HG02884 (cell line): Measurements from ENCODE around the gene EEPD1.
"Not testable (repeated sequence)": the region's sequence is repeated elsewhere in the genome, so short reads cannot be mapped to it uniquely, and the experiment has no call there.

ENCODE experiments used
- ATAC-seq: cut with Tn5 transposase; IDR thresholded peaks from one replicate; pipeline ENCODE4 v1.9.1; 2021; ENCODE audit warnings: mild to moderate bottlenecking, moderate library complexity; ENCODE audit not compliant: unreplicated experiment

The EEPD1 gene

DNA sequence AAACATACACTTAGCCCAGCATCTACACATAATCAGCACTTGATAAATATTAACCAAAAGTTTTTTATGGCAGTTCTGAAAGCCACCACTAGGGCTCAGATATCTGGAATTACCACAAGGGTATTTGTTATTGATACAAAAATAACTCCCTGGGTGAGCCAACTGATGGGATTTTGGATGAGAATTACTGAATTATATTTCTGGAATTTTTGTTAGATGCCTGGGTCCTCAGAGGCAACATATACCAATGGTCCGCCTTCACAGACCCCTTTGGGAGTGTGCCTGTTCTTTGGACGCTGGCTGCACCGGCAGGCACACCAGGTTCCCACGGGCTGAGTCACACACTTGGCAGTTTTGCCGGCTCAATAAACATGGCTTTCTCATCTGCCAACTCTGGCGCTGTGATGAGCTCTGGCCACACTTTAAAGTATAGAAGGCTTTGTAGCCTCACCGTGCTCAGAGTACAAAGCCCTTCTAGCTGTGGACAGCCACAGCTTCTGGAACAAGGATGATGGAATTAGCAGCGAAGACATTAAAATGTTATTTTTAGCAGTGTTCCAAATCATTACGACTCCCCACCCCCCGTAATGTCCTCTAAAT, 24.5 kb upstream of the EEPD1 start:
- ATAC-seq, result no peak

GRCh38 chr7:36129048-36129534, 24.0 kb upstream of the EEPD1 start:
- no peak for ATAC-seq

DNA sequence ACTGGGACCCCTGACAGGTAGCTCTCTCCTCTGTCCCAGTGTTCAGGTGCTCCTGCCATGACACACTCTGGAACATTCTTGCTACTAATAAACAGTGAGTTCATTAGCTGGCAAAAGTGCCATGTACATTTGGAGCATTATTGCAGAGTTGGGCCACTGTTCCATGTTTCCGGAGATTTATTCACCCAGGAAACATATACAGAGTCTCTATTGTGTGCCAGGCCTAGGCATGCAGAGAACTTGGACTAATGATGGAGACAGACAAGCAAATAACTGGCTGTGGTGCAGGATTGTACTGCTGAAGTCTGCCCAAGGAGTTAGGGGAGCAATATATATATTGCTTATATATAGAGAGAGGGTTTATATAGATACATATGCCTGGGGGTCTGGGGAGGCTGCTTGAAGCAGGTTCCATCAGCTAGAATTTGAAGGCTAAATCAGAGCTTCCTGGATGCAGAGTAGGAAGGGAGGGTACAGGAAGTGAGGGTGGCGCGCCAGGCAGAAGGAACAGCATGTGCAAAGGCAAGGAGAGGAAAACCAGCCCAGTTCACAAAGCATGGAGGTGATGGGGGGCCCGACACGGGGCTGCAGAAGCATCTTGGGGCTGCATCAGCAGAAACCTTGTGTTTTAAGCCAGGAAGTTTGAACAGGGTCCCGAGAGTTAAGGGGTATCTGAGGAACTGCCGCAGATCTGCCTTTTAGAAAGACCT, 22.7 kb upstream of the EEPD1 start:
- no peak for ATAC-seq

DNA sequence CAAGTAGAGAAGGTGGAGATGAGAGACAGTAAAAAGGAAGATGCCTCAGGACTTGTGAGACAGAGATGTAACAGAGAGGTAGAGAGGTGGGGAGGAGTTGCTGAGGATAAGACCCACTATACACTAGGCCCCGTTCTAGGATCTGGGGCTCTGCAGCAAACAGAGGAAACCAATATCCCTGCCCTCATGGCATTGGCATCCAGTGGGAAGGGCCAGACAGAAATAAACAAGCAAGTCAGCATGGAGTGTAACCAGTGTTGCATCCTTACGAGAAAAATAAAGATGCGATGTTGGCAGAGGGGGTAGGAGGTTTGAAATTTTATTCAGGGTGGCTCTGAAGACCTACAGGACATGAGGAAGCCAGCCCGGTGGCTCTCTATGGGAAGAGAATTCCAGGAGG, 22.0 kb upstream of the EEPD1 start:
- ATAC-seq, result no peak

- no peak for ATAC-seq
Measured at GRCh38 chr7:36131499-36131898, 21.6 kb upstream of the EEPD1 start.

DNA sequence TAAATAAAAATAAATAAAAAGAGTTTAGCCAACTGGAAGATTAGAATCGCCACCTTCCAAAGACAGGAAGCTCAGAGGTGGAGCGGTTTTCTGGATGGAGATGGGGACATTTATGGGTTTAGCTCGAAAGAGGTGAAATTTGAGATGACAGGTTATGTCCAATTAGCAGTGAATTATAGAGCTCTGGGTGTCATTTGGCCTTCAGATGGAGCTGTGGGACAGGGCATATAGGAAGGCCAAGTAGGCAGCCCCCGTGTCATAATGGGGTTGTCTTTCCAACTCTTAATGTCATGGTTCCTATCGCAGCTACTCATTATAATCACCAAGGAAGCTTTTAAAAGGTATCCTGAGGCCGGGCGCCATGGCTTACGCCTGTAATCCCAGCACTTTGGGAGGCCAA, 21.0 kb upstream of the EEPD1 start:
- no peak for ATAC-seq

DNA sequence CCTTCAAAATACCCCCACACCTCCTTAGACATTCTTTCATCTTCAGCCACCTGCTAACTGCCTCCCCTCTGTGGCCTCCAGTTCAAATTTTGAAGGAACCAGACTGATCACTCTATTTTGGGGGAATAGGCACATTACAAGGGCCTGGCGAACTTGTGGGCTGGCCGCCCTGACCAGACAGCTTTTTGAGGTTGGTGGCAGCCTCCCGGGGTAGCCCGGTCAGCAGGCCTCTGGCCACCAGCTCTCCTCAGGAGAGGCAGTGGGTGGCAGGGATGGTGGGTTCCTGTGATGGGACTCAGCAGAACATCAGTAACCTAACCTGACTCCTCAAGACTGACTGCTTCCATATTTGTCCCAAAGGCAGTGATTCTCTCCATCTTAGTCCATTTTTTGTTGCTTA, 17.4 kb upstream of the EEPD1 start:
- no peak for ATAC-seq

DNA sequence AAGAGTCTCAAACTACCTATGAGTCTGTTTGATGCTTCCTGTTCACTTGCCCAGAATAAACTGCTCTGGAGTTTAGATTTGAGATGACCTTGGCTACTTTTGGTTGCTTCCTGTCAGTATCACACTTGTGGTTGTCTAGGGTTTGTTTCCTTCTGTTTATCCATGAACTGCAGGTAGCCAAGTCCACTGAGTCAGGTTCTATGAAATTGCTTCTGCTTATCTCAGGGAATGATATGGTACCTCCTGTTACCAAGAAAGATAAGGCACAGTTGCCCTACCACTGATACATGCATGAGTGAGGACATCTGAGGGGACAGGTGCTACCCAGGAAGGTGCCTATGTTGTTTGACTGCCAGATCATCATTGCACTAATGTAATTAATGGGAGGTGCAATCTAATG, 15.8 kb upstream of the EEPD1 start:
- no peak for ATAC-seq

DNA sequence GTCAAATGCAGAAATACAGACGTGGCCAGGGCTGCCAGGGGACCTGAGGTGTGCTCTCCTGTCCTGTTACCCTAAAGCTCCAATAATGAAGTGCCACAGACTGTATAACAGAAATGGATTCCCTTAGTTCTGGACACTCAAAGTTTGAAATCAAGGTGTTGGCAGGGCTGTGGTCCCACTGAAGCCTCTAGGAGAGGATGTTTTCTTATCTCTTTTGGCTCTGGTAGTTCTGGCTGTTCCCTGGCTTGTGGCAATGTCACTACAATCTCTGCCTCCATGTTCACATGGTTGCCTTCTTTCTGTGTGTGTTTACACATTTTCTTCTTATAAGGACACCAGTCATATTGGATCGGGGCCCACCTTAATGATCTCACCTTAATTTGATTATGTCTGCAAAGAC, 15.3 kb upstream of the EEPD1 start:
- no peak for ATAC-seq

GRCh38 chr7:36138209-36138608, 14.8 kb upstream of the EEPD1 start:
- no peak for ATAC-seq

DNA sequence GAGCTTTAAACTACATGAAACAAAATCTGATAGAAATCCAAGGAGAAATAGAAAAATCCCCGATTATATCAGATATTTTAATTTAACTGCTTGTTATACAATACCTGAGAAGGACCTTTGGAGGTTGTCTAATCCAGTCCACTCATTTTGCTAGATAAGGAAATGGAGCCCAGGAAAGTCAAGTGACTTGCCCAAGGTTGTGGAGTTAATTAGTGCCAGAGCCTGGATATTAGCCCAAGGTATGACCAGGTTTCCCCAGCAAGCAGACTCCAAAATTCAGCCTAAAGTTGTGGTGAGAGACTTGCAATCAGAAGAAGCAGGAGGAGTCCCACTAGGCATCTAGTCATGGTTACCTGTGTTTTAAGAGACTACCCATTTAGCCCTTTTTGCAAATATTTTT, 11.7 kb upstream of the EEPD1 start:
- no peak for ATAC-seq

DNA sequence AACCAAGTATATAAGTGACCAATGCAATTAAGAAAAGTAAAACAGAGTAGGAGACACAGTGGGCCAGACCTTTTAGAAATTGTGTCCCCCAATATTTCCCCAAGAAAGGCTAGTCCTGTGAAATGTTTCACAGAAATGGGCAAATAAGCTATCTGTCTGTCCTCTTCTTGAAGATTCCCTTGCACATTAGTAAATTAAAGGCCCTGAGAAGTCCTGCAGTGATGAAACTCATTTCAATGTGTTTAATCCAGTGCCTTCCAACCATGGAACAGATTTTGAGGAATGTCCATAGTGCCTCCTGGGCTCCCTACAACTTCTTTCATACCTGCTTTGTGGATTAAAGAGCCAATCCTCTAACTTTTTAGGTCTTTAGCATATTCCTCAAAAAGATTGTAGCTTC, 11.2 kb upstream of the EEPD1 start:
- no peak for ATAC-seq

DNA sequence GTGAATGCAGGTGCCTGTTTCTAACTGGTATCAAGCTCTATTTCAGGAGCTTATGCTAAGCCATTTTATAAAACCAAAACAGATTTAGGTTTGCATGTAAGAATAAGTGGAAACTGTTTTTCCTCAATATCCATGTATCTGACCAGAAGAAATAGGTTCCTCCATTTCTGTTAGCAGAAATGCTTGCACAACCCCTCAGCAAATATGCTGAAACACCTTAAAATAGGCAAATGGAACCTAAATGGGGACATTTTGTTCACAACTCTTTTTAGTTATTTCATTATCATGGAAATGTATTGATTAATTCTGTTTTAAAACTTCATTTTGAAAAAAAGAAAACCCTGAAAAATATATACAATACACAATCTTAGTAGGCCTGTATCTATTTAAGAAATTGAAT, 8.9 kb upstream of the EEPD1 start:
- ATAC-seq, result no peak

DNA sequence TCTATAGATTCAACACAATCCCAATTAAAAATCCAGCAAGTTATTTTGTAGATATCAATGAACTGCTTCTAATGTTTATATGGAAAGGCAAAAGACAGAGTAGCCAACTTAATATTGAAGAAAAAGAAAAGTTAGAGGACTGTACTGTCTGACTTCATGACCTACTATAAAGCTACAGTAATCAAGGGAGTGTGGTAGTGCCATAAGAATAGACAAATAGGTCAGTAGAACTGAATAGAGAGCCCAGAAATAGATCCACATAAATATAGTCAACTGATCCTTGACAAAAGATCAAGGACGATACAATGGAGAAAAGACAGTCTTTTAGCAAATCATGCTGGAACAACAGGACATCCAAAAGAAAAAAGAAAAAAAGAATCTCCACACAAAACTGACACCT, 7.4 kb upstream of the EEPD1 start:
- ATAC-seq, result no peak

- ATAC-seq, result no peak
Measured at GRCh38 chr7:36147361-36147760, 5.7 kb upstream of the EEPD1 start.

DNA sequence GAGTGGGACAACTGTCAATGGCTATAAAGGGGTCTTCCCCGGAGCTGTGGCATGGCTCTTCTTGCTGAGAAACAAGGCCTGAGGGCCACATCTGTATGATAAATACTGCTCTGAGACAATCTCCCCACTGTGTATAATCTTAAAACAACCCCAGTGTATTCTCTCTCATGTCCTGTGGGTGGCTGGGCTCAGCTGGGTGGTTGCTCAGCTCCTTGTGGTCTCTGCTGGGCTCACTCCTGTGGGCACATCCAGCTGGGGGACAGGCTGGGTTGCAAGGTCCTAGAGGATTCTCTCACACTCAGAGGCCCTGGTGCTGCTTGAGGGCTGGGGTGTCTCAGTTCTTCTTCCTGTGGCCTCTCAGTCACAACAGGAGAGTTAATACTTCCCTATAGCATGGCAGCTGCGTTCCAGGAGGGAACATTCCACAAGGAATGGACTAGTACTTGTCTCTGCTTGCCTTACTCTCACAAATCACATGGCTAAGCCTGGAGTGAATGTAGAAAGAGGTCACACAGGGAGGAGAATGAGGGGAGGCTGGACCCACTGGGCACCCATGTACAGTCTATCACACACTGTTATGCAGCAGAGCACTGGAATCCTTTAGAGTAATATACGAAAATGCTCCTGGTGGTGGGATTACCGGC, 4.5 kb upstream of the EEPD1 start:
- ATAC-seq, result no peak

- not testable (repeated sequence) for ATAC-seq
Measured at GRCh38 chr7:36149240-36149639, 3.8 kb upstream of the EEPD1 start.

- ATAC-seq, result no peak
Measured at GRCh38 chr7:36149694-36150452, 3.2 kb upstream of the EEPD1 start.

- no peak for ATAC-seq
Measured at GRCh38 chr7:36151921-36152755, 916 bp upstream of the EEPD1 start.

DNA sequence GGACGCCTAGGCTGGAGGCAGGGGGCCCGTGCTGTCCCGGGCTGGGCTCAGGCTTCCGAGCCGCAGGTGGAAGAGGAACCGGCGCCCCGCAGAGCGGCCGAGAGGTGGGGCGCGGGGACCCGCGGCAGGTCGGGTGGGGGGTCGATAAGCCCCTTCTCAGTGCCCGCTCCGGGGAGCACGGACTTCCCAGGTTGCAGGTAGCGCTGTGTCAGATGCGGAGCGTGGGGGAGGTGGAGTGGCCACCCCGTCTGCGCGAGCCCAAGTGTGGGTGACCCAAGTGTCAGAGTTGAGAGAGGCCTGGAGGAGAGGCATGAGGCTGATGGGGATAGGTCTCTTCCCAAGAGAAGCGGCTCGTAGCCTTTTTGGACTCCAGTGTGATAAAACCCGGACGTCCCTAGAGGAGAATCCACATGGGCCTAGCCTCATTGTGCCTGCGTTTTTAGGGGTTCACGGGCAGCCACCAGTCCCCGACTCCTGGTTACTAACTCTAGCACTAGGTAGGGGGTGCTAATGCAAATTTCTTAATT, 580 bp downstream of the EEPD1 start:
- peak; percentile 12 for ATAC-seq
